CD4-positive, alpha-beta T cell treated with Interleukin-2 at 100 ng/mL for 4 hours (primary cell): Measurements from ENCODE around the gene PHF19.

ENCODE experiments used
- DNase-seq: peaks from one replicate; pipeline ENCODE4 v3.0.0-alpha.2; 2020; ENCODE audit warnings: low spot score

PHF19 gene

GRCh38 chr9:120876842-120877240, at the start of gene PHF19:
TSS of gene PHF19 (minus strand) at chr9:120877188. CDS start at chr9:120874741, 2,447 bp downstream.
- peak; percentile 26 for DNase-seq

- DNase-seq: peak; percentile 57
These were observed 49.5 kb upstream of the PHF19 start, which contains the start of gene TRAF1 for GRCh38 chr9:120926397-120926928. TSS of gene TRAF1 (minus strand) at chr9:120926796. CDS start at chr9:120926075, 721 bp downstream.

- peak; percentile 86 for DNase-seq
These were observed 48.8 kb upstream of the PHF19 start for GRCh38 chr9:120925535-120926396.

- DNase-seq: peak; percentile 64
These were observed 47.9 kb upstream of the PHF19 start for GRCh38 chr9:120924698-120925534.

- no peak for DNase-seq
These were observed 46.8 kb upstream of the PHF19 start for GRCh38 chr9:120923620-120924328.

- no peak for DNase-seq
These were observed 45.6 kb upstream of the PHF19 start for GRCh38 chr9:120922404-120923195.

GRCh38 chr9:120921661-120922181, 44.7 kb upstream of the PHF19 start:
- DNase-seq: no peak

GRCh38 chr9:120920806-120921178, 43.8 kb upstream of the PHF19 start:
- DNase-seq: no peak

GRCh38 chr9:120919843-120920805, 43.1 kb upstream of the PHF19 start:
- DNase-seq: peak; percentile 47

GRCh38 chr9:120918931-120919842, 42.2 kb upstream of the PHF19 start:
- DNase-seq: no peak

GRCh38 chr9:120917929-120918762, 41.2 kb upstream of the PHF19 start:
- DNase-seq: no peak

- DNase-seq: no peak
These were observed 40.2 kb upstream of the PHF19 start for GRCh38 chr9:120916991-120917880.

- DNase-seq: no peak
These were observed 39.6 kb upstream of the PHF19 start for GRCh38 chr9:120916588-120916987.

- DNase-seq: peak; percentile 48
These were observed 39.0 kb upstream of the PHF19 start for GRCh38 chr9:120915854-120916470.

- no peak for DNase-seq
These were observed 38.0 kb upstream of the PHF19 start for GRCh38 chr9:120914953-120915352.

GRCh38 chr9:120914396-120914795, 37.4 kb upstream of the PHF19 start:
- DNase-seq: no peak
